Measurements from ENCODE around the gene EIF2S1. TPM values are rescaled to one million over a fixed set of nuclear protein-coding genes. Genes with fewer than 3 reads are reported as not detected.

EIF2S1 gene
- total and polyA plus RNA-seq, 12 donors: 15.7 to 260 (median 74.0) TPM

DNA sequence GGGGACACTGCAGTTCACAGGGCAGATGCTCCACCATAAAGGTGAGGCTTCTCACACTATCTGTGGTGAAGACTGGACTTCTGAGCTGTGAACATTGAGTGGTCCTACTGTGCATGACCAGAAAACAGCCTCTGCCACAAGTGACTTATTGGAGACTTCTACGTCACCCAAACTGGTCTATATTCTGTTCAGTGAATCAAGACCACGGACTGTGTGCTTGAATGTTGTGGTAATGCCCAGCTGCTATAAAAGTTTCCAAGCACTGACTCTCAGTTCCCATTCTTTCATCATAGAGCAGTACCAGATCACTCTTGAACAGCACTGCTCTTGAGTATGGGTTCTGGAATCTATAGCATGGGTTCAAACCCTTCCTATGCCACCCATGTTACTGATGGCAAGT is 56.7 kb downstream of the EIF2S1 start:
- Histone ChIP-seq H3K4me3 (no peak overlapping the region), H3K27me3 (no peaks in the 10 kb centered on the region), H3K27ac (peak overlapping the region in 4 of 5 donors; percentile 60 to 85 (median 69)), H3K4me1 (replicated peaks in 1 of 2) (peaks cover 13 to 19% of the 10 kb centered on the region in 2 donors), H3K9me3 (replicated peaks in 1 of 3) (no peaks in the 10 kb centered on the region), H3K36me3 (replicated peaks in 1 of 2) (no peaks in the 10 kb centered on the region)
- no peak for DNase-seq
- TF ChIP-seq CTCF (IDR thresholded peaks at IDR 0.05) (no peak), POLR2A (IDR thresholded peaks at IDR 0.05) (no peak)
- WGBS, 4 donors: 85 to 100% (median 90%) methylated on average over 2 of the region's 2 CpGs
- intact Hi-C loops (cut with DNase I): no loop called here

DNA sequence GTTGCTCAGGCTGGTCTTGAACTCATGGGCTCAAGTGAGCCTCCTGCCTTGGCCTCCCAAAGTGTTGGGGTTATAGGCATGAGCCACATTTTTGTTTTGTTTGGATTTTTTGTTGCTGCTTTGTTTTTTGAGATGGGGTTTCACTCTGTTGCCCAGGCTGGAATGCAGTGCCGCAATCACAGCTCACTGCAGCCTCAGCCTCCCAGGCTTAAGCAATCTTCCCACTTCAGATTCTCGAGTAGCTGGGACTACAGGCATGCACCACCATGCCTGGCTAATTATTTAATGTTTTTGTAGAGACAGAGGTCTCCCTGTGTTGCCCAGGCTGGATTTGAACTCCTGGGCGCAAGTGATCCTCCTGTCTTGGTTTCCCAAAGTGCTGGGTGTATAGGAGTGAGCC is 57.5 kb downstream of the EIF2S1 start:
- H3K9me3 ChIP-seq (replicated peaks in 1 of 3): no peaks in the 10 kb centered on the region
- H3K27me3 ChIP-seq: no peaks in the 10 kb centered on the region
- no peak overlapping the region for H3K4me3 ChIP-seq
- peaks cover 8 to 12% of the 10 kb centered on the region in 2 donors for H3K4me1 ChIP-seq (replicated peaks in 1 of 2)
- H3K36me3 ChIP-seq (replicated peaks in 1 of 2): no peaks in the 10 kb centered on the region
- no peak for TF ChIP-seq POLR2A (IDR thresholded peaks at IDR 0.05)
- no peak for TF ChIP-seq CTCF (IDR thresholded peaks at IDR 0.05)
- DNase-seq: peak in 1 of 7 donors; percentile 10
- 78 to 93% (median 87%) methylated on average over 3 of the region's 3 CpGs for WGBS, 4 donors
- intact Hi-C loops (cut with DNase I): no loop called here
- no peak overlapping the region for H3K27ac ChIP-seq

DNA sequence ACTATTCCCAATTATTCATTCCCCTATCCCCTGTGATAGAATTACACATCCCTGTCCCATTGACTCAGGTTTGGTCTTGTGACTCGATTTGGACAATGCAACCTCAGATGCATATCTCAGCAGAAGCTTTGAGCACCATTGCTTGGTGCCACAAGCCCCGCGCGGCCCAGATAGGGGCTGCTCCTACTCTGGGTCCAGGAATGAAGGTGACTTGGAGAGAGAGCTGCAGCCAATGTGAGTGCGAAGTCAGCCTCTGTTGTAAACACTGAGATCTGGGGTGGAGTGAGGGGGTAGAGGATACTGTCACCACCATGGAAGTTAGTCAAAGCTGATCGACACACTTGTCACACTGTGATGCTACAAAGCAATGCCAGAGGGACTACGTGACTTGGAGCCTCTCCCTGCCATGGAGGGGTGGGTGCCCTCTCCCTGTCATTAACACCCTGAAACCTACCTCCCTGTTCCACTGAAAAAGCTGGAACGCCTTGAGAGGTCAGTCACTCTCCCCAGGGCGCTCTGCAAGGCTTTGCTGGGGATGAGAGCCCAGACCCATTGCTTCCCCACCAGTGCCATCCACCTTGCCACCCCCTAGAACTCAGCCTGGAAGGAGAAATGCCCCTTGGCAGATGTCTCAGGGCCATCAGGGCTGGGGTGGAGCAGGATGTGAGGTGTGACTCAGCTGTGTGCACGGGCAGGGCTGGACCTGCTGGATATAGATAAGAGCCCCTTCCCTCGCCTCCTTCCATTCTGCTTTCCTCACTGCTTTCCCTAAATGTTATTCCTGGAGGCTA is 58.5 kb downstream of the EIF2S1 start:
- TF ChIP-seq POLR2A (IDR thresholded peaks at IDR 0.05) (no peak), CTCF (IDR thresholded peaks at IDR 0.05) (no peak)
- peak in 5 of 7 donors; percentile 46 to 81 (median 69) for DNase-seq
- WGBS, 4 donors: 66 to 79% (median 72%) methylated on average over 8 to 11 of the region's 11 CpGs
- no peak overlapping the region for H3K27ac ChIP-seq
- intact Hi-C loops (cut with DNase I): no loop called here
- H3K9me3 ChIP-seq (replicated peaks in 1 of 3): no peaks in the 10 kb centered on the region
- H3K4me3 ChIP-seq: no peak overlapping the region
- H3K36me3 ChIP-seq (replicated peaks in 1 of 2): no peaks in the 10 kb centered on the region
- H3K4me1 ChIP-seq (replicated peaks in 1 of 2): peaks cover 8 to 12% of the 10 kb centered on the region in 2 donors
- no peaks in the 10 kb centered on the region for H3K27me3 ChIP-seq

GRCh38 chr14:67420102-67420739 is 60.1 kb downstream of the EIF2S1 start:
- DNase-seq: peak in 1 of 7 donors; percentile 6
- intact Hi-C loops (cut with DNase I): no loop called here

More at GRCh38 chr14:67420102-67420739, 60.1 kb downstream of the EIF2S1 start:
- peak in 3 of 6 experiments; percentile 9 to 28 (median 11) for TF ChIP-seq CTCF (IDR thresholded peaks at IDR 0.05)
- TF ChIP-seq POLR2A (IDR thresholded peaks at IDR 0.05): no peak
- peaks cover 8 to 12% of the 10 kb centered on the region in 2 donors for H3K4me1 ChIP-seq (replicated peaks in 1 of 2)
- no peaks in the 10 kb centered on the region for H3K36me3 ChIP-seq (replicated peaks in 1 of 2)
- 78 to 86% (median 81%) methylated on average over 10 to 12 of the region's 12 CpGs for WGBS, 4 donors
- no peak overlapping the region for H3K27ac ChIP-seq
- no peak overlapping the region for H3K4me3 ChIP-seq
- H3K27me3 ChIP-seq: no peaks in the 10 kb centered on the region
- H3K9me3 ChIP-seq (replicated peaks in 1 of 3): no peaks in the 10 kb centered on the region
